Ishikawa (cell line): ENCODE data around the gene EVA1B.

Experiments used
- CEBPB ChIP-seq: IDR thresholded peaks from 2 replicates; pipeline ENCODE4 v1.6.1; 2012
- CREB1 ChIP-seq: IDR thresholded peaks from 2 replicates; pipeline ENCODE4 v1.6.1; 2012; ENCODE audit warnings: low read depth
- EGR1 ChIP-seq: IDR thresholded peaks from 2 replicates; pipeline ENCODE4 v1.6.1; 2012
- EP300 ChIP-seq: IDR thresholded peaks from 2 replicates; pipeline ENCODE4 v1.6.1; 2012; ENCODE audit warnings: borderline replicate concordance
- FOXM1 ChIP-seq: IDR thresholded peaks from 2 replicates; pipeline ENCODE4 v1.6.1; 2012; ENCODE audit warnings: low read depth, borderline replicate concordance
- MAX ChIP-seq: IDR thresholded peaks from 2 replicates; pipeline ENCODE4 v1.6.1; 2012
- NFIC ChIP-seq: IDR thresholded peaks from 2 replicates; pipeline ENCODE4 v1.6.1; 2012
- RAD21 ChIP-seq: IDR thresholded peaks from 2 replicates; pipeline ENCODE4 v1.6.1; 2012; ENCODE audit warnings: low read depth
- TAF1 ChIP-seq: IDR thresholded peaks from 2 replicates; pipeline ENCODE4 v1.6.1; 2012; ENCODE audit warnings: low read depth, mild to moderate bottlenecking
- YY1 ChIP-seq: IDR thresholded peaks from 2 replicates; pipeline ENCODE4 v1.6.1; 2012; ENCODE audit warnings: low read depth
- TF ChIP-seq, protein P1 (sequence below): IDR thresholded peaks from 2 replicates; pipeline ENCODE4 v1.6.1; 2012; ENCODE audit warnings: low read depth, mild to moderate bottlenecking
- TF ChIP-seq, protein P2 (sequence below): IDR thresholded peaks from 2 replicates; pipeline ENCODE4 v1.6.1; 2012

DNA sequence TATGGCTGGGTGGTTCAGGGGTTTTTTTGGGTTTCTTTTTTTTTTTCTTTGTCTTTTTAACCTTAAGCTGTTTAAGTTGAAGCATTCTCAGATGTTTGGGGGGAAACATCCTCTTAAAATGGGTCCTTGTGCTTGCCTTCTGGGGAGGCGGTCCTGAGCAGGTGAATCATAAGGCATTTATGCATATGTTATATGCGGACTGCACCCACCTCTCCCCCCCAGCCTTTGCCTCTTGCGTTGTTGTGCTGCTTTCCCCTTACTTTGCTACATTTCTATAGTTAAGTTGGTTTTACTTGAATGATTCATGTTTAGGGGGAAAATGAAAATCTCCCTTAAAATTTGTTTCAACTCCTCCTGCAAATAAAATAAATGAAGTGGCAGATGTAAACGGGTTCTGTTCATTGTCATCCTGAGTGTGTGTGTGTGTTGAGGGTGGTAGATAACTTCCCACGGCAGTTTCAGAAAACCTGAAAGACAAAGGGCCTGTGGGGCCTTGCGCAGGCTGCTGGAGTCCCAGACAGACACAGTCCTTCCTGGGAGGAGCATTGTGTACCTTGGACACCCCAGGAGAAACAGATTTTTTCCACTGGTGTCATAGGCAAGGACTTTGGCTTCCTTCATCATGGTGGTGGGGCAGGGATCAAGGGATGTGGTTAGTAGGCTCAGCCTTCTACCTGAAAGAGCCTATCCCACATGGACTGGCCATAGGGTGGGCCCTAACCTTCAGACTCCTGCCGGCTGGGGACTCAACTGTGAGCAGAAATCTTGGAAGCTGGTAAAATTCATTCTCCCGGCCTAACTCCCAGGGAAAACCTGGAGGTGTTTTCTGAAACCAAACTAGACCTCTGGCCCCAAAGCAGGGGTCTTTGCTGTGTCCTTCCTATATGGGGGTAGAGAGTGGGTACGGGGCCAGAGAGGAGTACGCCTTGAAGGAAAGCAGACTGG is 18.2 kb downstream of the EVA1B start:
- TF ChIP-seq, protein P1, sequence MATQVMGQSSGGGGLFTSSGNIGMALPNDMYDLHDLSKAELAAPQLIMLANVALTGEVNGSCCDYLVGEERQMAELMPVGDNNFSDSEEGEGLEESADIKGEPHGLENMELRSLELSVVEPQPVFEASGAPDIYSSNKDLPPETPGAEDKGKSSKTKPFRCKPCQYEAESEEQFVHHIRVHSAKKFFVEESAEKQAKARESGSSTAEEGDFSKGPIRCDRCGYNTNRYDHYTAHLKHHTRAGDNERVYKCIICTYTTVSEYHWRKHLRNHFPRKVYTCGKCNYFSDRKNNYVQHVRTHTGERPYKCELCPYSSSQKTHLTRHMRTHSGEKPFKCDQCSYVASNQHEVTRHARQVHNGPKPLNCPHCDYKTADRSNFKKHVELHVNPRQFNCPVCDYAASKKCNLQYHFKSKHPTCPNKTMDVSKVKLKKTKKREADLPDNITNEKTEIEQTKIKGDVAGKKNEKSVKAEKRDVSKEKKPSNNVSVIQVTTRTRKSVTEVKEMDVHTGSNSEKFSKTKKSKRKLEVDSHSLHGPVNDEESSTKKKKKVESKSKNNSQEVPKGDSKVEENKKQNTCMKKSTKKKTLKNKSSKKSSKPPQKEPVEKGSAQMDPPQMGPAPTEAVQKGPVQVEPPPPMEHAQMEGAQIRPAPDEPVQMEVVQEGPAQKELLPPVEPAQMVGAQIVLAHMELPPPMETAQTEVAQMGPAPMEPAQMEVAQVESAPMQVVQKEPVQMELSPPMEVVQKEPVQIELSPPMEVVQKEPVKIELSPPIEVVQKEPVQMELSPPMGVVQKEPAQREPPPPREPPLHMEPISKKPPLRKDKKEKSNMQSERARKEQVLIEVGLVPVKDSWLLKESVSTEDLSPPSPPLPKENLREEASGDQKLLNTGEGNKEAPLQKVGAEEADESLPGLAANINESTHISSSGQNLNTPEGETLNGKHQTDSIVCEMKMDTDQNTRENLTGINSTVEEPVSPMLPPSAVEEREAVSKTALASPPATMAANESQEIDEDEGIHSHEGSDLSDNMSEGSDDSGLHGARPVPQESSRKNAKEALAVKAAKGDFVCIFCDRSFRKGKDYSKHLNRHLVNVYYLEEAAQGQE = no peak
- TF ChIP-seq MAX = no peak
- no peak for TF ChIP-seq CREB1
- TF ChIP-seq EP300 = no peak
- no peak for TF ChIP-seq EGR1
- no peak for TF ChIP-seq CEBPB
- TF ChIP-seq FOXM1 = no peak
- no peak for TF ChIP-seq RAD21
- TF ChIP-seq NFIC = no peak
- TF ChIP-seq YY1 = no peak
- no peak for TF ChIP-seq TAF1
- TF ChIP-seq, protein P2, sequence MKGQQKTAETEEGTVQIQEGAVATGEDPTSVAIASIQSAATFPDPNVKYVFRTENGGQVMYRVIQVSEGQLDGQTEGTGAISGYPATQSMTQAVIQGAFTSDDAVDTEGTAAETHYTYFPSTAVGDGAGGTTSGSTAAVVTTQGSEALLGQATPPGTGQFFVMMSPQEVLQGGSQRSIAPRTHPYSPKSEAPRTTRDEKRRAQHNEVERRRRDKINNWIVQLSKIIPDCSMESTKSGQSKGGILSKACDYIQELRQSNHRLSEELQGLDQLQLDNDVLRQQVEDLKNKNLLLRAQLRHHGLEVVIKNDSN = no peak
